H1 (cell line): ENCODE data around the gene MYL9. TPM values are rescaled to one million over a fixed set of nuclear protein-coding genes. Genes with fewer than 3 reads are reported as not detected.

ENCODE experiments used
- CTCF ChIA-PET: fragments of 300-600 bp; sonication (Branson Sonifier 250); formaldehyde crosslinking; loops from one replicate; lab custom pipeline; 2021; ENCODE audit not compliant: partially characterized antibody; lab: Charles Lee
- POLR2A ChIA-PET: fragments of 300-600 bp; sonication (Branson Sonifier 250); formaldehyde crosslinking; loops from one replicate; lab custom pipeline; 2021; ENCODE audit warnings: inconsistent platforms; ENCODE audit not compliant: partially characterized antibody; lab: Charles Lee
- DNase-seq, 2 experiments: peaks; one replicate each; pipeline versions ENCODE4 v3.0.0 to v3.0.0-alpha.2; 2010 to 2022; ENCODE audit warnings: low spot score in 2 of 2, low read depth in 1 of 2, mixed read lengths in 1 of 2
- FAIRE-seq: peaks from 2 replicates; lab custom pipeline; 2011; peaks lifted over from hg19 to GRCh38; lab: Jason Lieb, UNC
- H2AFZ ChIP-seq: 2 replicates; pipeline ENCODE4 v1.8.1; 2012; ENCODE audit warnings: low read length, inconsistent platforms
- H2AK5ac ChIP-seq: 2 replicates; pipeline ENCODE4 v1.6.1; 2013; ENCODE audit warnings: low read depth, low read length
- H2BK120ac ChIP-seq: replicated peaks from 2 replicates; pipeline ENCODE3; 2013; ENCODE audit warnings: low read depth, low read length, inconsistent platforms
- H2BK12ac ChIP-seq: 2 replicates; pipeline ENCODE4 v1.6.1; 2013; ENCODE audit warnings: low read depth, low read length
- H2BK15ac ChIP-seq: 2 replicates; pipeline ENCODE4 v1.6.1; 2013; ENCODE audit warnings: low read length
- H2BK20ac ChIP-seq: 2 replicates; pipeline ENCODE4 v1.6.1; 2013; ENCODE audit warnings: low read length
- H2BK5ac ChIP-seq: 2 replicates; pipeline ENCODE4 v1.6.1; 2013; ENCODE audit warnings: low read depth, low read length
- H3K14ac ChIP-seq: 2 replicates; pipeline ENCODE4 v1.6.1; 2013; ENCODE audit warnings: inconsistent platforms; ENCODE audit not compliant: insufficient read length
- H3K18ac ChIP-seq: 2 replicates; pipeline ENCODE4 v1.6.1; 2013; ENCODE audit warnings: low read length; ENCODE audit errors: extremely low read depth
- H3K23ac ChIP-seq: 2 replicates; pipeline ENCODE4 v1.6.1; 2013; ENCODE audit warnings: inconsistent platforms; ENCODE audit not compliant: insufficient read length
- H3K23me2 ChIP-seq: 2 replicates; pipeline ENCODE4 v1.6.1; 2013; ENCODE audit warnings: low read depth, low read length
- H3K27ac ChIP-seq: 2 replicates; pipeline ENCODE4 v1.6.1; 2011; ENCODE audit warnings: low read depth, low read length, inconsistent platforms
- H3K27me3 ChIP-seq, 4 experiments: replicated peaks in 1 of 4; 1 replicate in 1 of 4; 2 replicates in 3 of 4; pipeline versions ENCODE4 v1.6.1 to v1.8.1; 2011 to 2013; ENCODE audit warnings: low read length in 3 of 4, mild to moderate bottlenecking in 3 of 4, inconsistent platforms in 2 of 4, mixed read lengths in 2 of 4, moderate library complexity in 1 of 4; ENCODE audit not compliant: control insufficient read depth in 3 of 4, insufficient read depth in 3 of 4; ENCODE audit errors: extremely low read depth in 1 of 4
- H3K36me3 ChIP-seq, 4 experiments: 2 replicates each; pipeline versions ENCODE4 v1.6.1 to v1.8.1; 2011 to 2013; ENCODE audit warnings: mild to moderate bottlenecking in 4 of 4, low read length in 3 of 4, moderate library complexity in 2 of 4, control low read depth in 1 of 4, inconsistent platforms in 1 of 4; ENCODE audit not compliant: insufficient read depth in 4 of 4, control insufficient read depth in 2 of 4
- H3K4ac ChIP-seq: replicated peaks from 2 replicates; pipeline ENCODE3; 2013; ENCODE audit warnings: low read length, low read depth, mixed read lengths, inconsistent platforms; ENCODE audit not compliant: insufficient read length
- H3K4me1 ChIP-seq, 4 experiments: replicated peaks in 1 of 4; 1 replicate in 1 of 4; 2 replicates in 3 of 4; pipeline versions ENCODE4 v1.6.1 to v1.8.1; 2011 to 2013; ENCODE audit warnings: low read length in 3 of 4, inconsistent platforms in 2 of 4, mixed read lengths in 1 of 4; ENCODE audit not compliant: insufficient read depth in 4 of 4, control insufficient read depth in 3 of 4
- H3K4me2 ChIP-seq, 2 experiments: 2 replicates each; pipeline versions ENCODE4 v1.6.1 to v1.8.1; 2011 to 2013; ENCODE audit warnings: low read depth in 2 of 2, low read length in 2 of 2, control low read depth in 1 of 2, inconsistent platforms in 1 of 2, mild to moderate bottlenecking in 1 of 2; ENCODE audit not compliant: insufficient read depth in 1 of 2
- H3K4me3 ChIP-seq, 4 experiments: fragments of 200-600, 300-600 bp in 1 of 4; sonication (generic), shearing (Covaris generic), sonication (Bioruptor Twin) in 1 of 4; 2 replicates each; pipeline versions ENCODE4 v1.5.1 to v1.8.1; 2011 to 2016; ENCODE audit warnings: low read length in 4 of 4, low read depth in 3 of 4, control low read depth in 2 of 4, inconsistent platforms in 2 of 4, mild to moderate bottlenecking in 2 of 4, mixed read lengths in 1 of 4, moderate library complexity in 1 of 4; ENCODE audit not compliant: insufficient read depth in 2 of 4; ENCODE audit errors: extremely low read depth in 1 of 4
- H3K56ac ChIP-seq: replicated peaks from 2 replicates; pipeline ENCODE3; 2013; ENCODE audit warnings: low read depth, mild to moderate bottlenecking, mixed read lengths, low read length, inconsistent platforms; ENCODE audit not compliant: insufficient read length
- H3K79me1 ChIP-seq: 2 replicates; pipeline ENCODE4 v1.6.1; 2013; ENCODE audit warnings: low read depth, low read length, control low read depth
- H3K79me2 ChIP-seq, 2 experiments: 2 replicates each; pipeline versions ENCODE4 v1.6.1 to v1.8.1; 2012 to 2013; ENCODE audit warnings: low read length in 2 of 2, mild to moderate bottlenecking in 2 of 2, inconsistent platforms in 1 of 2; ENCODE audit not compliant: insufficient read depth in 2 of 2, control insufficient read depth in 1 of 2
- H3K9ac ChIP-seq, 4 experiments: replicated peaks in 1 of 4; 1 replicate in 1 of 4; 2 replicates in 3 of 4; pipeline versions ENCODE4 v1.6.1 to v1.8.1; 2011 to 2013; ENCODE audit warnings: low read depth in 3 of 4, low read length in 3 of 4, control low read depth in 2 of 4, mild to moderate bottlenecking in 2 of 4, moderate library complexity in 2 of 4, inconsistent platforms in 1 of 4; ENCODE audit errors: extremely low read depth in 1 of 4
- H3K9me3 ChIP-seq, 2 experiments: 2 replicates each; pipeline versions ENCODE4 v1.6.1 to v1.8.1; 2012 to 2013; ENCODE audit warnings: mild to moderate bottlenecking in 2 of 2, moderate library complexity in 2 of 2, control low read depth in 1 of 2, inconsistent platforms in 1 of 2, low read depth in 1 of 2, low read length in 1 of 2, mixed read lengths in 1 of 2; ENCODE audit not compliant: insufficient read depth in 2 of 2
- H4K20me1 ChIP-seq, 2 experiments: replicated peaks in 1 of 2; 2 replicates each; pipeline versions ENCODE3 to v1.8.1; 2011 to 2013; ENCODE audit warnings: inconsistent platforms in 2 of 2, low read length in 2 of 2, mild to moderate bottlenecking in 1 of 2; ENCODE audit not compliant: insufficient read depth in 2 of 2, control insufficient read depth in 1 of 2
- H4K5ac ChIP-seq: 2 replicates; pipeline ENCODE4 v1.6.1; 2013; ENCODE audit warnings: low read length, low read depth, mixed read lengths, inconsistent platforms; ENCODE audit not compliant: insufficient read length
- H4K8ac ChIP-seq: 2 replicates; pipeline ENCODE4 v1.8.0; 2013; ENCODE audit warnings: mild to moderate bottlenecking, moderate library complexity, low read length, inconsistent platforms; ENCODE audit not compliant: insufficient read depth; ENCODE audit errors: extremely low read depth
- H4K91ac ChIP-seq: replicated peaks from 2 replicates; pipeline ENCODE3; 2013; ENCODE audit warnings: low read length, mixed read lengths, inconsistent platforms; ENCODE audit not compliant: insufficient read length
- ASH2L ChIP-seq: fragments of 200-600, 300-600 bp; sonication (generic); IDR thresholded peaks from one replicate; pipeline ENCODE4 v1.7.1; 2017; ENCODE audit warnings: low read length
- ATF3 ChIP-seq: IDR thresholded peaks from 2 replicates; pipeline ENCODE4 v1.6.1; 2011; ENCODE audit warnings: low read depth, mild to moderate bottlenecking, low read length; ENCODE audit not compliant: insufficient read depth
- BRCA1 ChIP-seq: IDR thresholded peaks from 2 replicates; pipeline ENCODE4 v1.6.1; 2012; ENCODE audit warnings: low read depth, low read length, improper control_type of control experiment
- E2F6 ChIP-seq: IDR thresholded peaks from 2 replicates; pipeline ENCODE4 v1.6.1; 2012; ENCODE audit warnings: inconsistent platforms
- HDAC6 ChIP-seq: IDR thresholded peaks from one replicate; pipeline ENCODE4 v1.7.1; 2012; ENCODE audit warnings: low read depth, mild to moderate bottlenecking, inconsistent platforms, low read length, moderate library complexity
- MAFK ChIP-seq: IDR thresholded peaks from 2 replicates; pipeline ENCODE4 v1.6.1; 2012; ENCODE audit warnings: low read depth, mild to moderate bottlenecking, improper control_type of control experiment, low read length
- NRF1 ChIP-seq: IDR thresholded peaks from 2 replicates; pipeline ENCODE4 v1.6.1; 2011; ENCODE audit warnings: mild to moderate bottlenecking, low read depth, low read length, improper control_type of control experiment
- POLR2A ChIP-seq, 2 experiments: IDR thresholded peaks; 1 replicate in 1 of 2; 2 replicates in 1 of 2; pipeline ENCODE4 v1.6.1; 2011; ENCODE audit warnings: low read depth in 2 of 2, low read length in 2 of 2, mild to moderate bottlenecking in 2 of 2; ENCODE audit errors: control extremely low read depth in 1 of 2
- RBBP5 ChIP-seq: IDR thresholded peaks from 2 replicates; pipeline ENCODE4 v1.7.1; 2012; ENCODE audit warnings: low read depth, mild to moderate bottlenecking, inconsistent platforms, low read length, moderate library complexity, borderline replicate concordance
- RNF2 ChIP-seq: fragments of 200-900, 300-1000 bp; sonication (generic); IDR thresholded peaks from 2 replicates; pipeline ENCODE4 v1.7.1; 2016; ENCODE audit warnings: borderline replicate concordance, low read depth, mild to moderate bottlenecking, antibody characterized with exemption, low read length; ENCODE audit not compliant: poor library complexity, severe bottlenecking; ENCODE audit errors: missing control alignments
- SIRT6 ChIP-seq: IDR thresholded peaks from one replicate; pipeline ENCODE4 v1.7.1; 2012; ENCODE audit warnings: low read length, inconsistent platforms
- SP4 ChIP-seq: IDR thresholded peaks from 2 replicates; pipeline ENCODE4 v1.6.1; 2012; ENCODE audit warnings: low read length, inconsistent platforms
- SRF ChIP-seq: IDR thresholded peaks from 2 replicates; pipeline ENCODE4 v1.6.1; 2011; ENCODE audit warnings: mild to moderate bottlenecking, low read depth, low read length, moderate library complexity
- WGBS, 2 experiments: shearing (Covaris generic) in 1 of 2; methylation state at CpG; one replicate each; pipeline versions ENCODE4 v1.1.6 to v1.1.7; 2013 to 2015; ENCODE audit warnings: low lambda C conversion rate in 2 of 2, mixed read lengths in 2 of 2, inconsistent platforms in 1 of 2, low coverage in 1 of 2, missing lambda C conversion rate in 1 of 2; ENCODE audit not compliant: insufficient replicate concordance in 2 of 2, insufficient coverage in 1 of 2, insufficient read length in 1 of 2; ENCODE audit errors: extremely low coverage in 1 of 2, missing lambda C conversion rate in 1 of 2; 5-methylcytosine and 5-hydroxymethylcytosine counted together
- polyA plus RNA-seq, 7 experiments: library from polyadenylated mRNA; depleted of rRNA in 3 of 7; stranded (reverse) in 5 of 7; unstranded in 2 of 7; fragments of >200 nt in 5 of 7; fragments of 200-250 nt in 2 of 7; gene quantifications; 1 replicate in 5 of 7; 2 replicates in 1 of 7; 4 replicates in 1 of 7; pipeline versions ENCODE4 v1.2.1 to v1.2.3, GENCODE V29; 2011 to 2013; ENCODE audit warnings: missing spikeins in 2 of 7, mixed read lengths in 2 of 7
- total RNA-seq: library from RNA; stranded (reverse); fragmentation: NEBNext Ultra II Directional; extraction: Animal tissue kit (Norgen Biotek cat#: 25700); gene quantifications from 2 replicates; pipeline ENCODE4 v1.2.1, GENCODE V29; 2021

MYL9 gene
- total and polyA plus RNA-seq, 2 of the 8 experiments (the other 6 are each of a cell fraction or from before 2014, with no cell fraction given), result 26.8 to 193 TPM

GRCh38 chr20:36507746-36508145 is 33.6 kb upstream of the MYL9 start:
- Histone ChIP-seq H4K5ac (no peak overlapping the region), H3K79me1 (no peaks in the 10 kb centered on the region), H3K23me2 (no peaks in the 10 kb centered on the region), H2BK12ac (no peak overlapping the region), H3K4ac (no peak overlapping the region), H3K27ac (no peak overlapping the region), H3K9ac (no peak overlapping the region), H3K4me1 (no peaks in the 10 kb centered on the region), H2BK20ac (no peak overlapping the region), H2AK5ac (no peak overlapping the region), H3K4me2 (no peak overlapping the region), H4K20me1 (peaks cover 0 to 2% of the 10 kb centered on the region in 2 experiments), H3K79me2 (no peaks in the 10 kb centered on the region), H3K4me3 (no peak overlapping the region), H3K36me3 (peaks cover 0 to 28% (median 2%) of the 10 kb centered on the region in 4 experiments; a peak in 4 of 8 replicates), H2BK120ac (no peak overlapping the region), H3K18ac (no peak overlapping the region), H4K8ac (no peak overlapping the region), H2BK15ac (no peak overlapping the region), H3K27me3 (no peaks in the 10 kb centered on the region), H2AFZ (no peak overlapping the region), H3K14ac (no peak overlapping the region), H3K23ac (no peak overlapping the region), H3K9me3 (no peaks in the 10 kb centered on the region), H2BK5ac (no peak overlapping the region), H4K91ac (no peak overlapping the region), H3K56ac (no peak overlapping the region)
- FAIRE-seq (no peak), DNase-seq (no peak)
- TF ChIP-seq RBBP5 (no peak), NRF1 (no peak), SIRT6 (no peak), HDAC6 (no peak), POLR2A (IDR thresholded peaks at IDR 0.05; ENCODE audit: control extremely low read depth in 1 of 2, low read depth in 2 of 2, low read length in 2 of 2) (no peak), SRF (no peak), SP4 (no peak), BRCA1 (no peak), E2F6 (no peak), RNF2 (no peak), ATF3 (no peak), MAFK (no peak), ASH2L (no peak)
- ChIA-PET POLR2A (no interaction called here), CTCF (interaction anchor here (0.9 to 1.2 kb wide), 2 partner anchors 37 to 40 kb away, joined by 3 to 4 read pairs; no protein-coding TSS in a partner anchor)
- 95% methylated on average over 6 of the region's 6 CpGs; no CpG with 5 or more reads in 1 of the 2 experiments for WGBS, 2 experiments
